HL-60/S4 treated with phorbol 12-myristate 13-acetate at 8.2 ng/mL for 4 days and 3 days (cell line): ENCODE results near the gene PLCG2.
"Not testable (repeated sequence)": the region's sequence is repeated elsewhere in the genome, so short reads cannot be mapped to it uniquely, and the experiment has no call there.

ENCODE experiments used
- in situ Hi-C: fragments of 300-500 bp; cut with MboI; formaldehyde crosslinking; loops from 2 replicates; pipeline ENCODE4 v1.15.0; 2022; ENCODE audit warnings: low sequenced_read_pairs

The PLCG2 gene

GRCh38 chr16:81786868-81787267 lies 7.8 kb downstream of the PLCG2 start:
- in situ Hi-C loops, result no loop called here

GRCh38 chr16:81787659-81788058 lies 8.6 kb downstream of the PLCG2 start:
- in situ Hi-C loops, result no loop called here

GRCh38 chr16:81790277-81790676 lies 11.2 kb downstream of the PLCG2 start:
- in situ Hi-C loops, result no loop called here

GRCh38 chr16:81790830-81791435 lies 11.8 kb downstream of the PLCG2 start:
- in situ Hi-C loops, result no loop called here

- in situ Hi-C loops, result no loop called here
These were observed 13.7 kb downstream of the PLCG2 start for GRCh38 chr16:81792828-81793227.

- in situ Hi-C loops, result no loop called here
These were observed 16.1 kb downstream of the PLCG2 start for GRCh38 chr16:81795193-81795592.

DNA sequence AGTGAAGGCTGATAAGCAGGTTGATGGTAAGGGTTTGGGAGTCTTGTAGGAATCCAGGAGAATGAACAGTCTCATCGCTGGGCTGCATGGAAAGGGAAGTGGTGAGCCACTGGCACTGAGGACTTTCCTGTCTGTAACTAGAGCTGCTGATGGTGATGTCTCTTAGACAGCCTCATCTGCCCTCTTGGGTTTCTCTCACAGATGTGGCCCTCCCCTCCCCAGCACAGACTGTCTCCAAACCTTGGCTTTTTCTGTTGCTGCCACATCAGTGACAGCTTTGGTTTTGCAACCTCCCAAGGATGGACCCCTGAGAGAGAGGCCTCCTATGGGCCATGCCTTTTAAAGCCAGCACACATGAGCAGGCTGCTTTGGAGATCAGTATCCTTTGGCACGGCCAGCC lies 16.9 kb downstream of the PLCG2 start:
- in situ Hi-C loops, result no loop called here

- in situ Hi-C loops, result no loop called here
These were observed 17.7 kb downstream of the PLCG2 start for GRCh38 chr16:81796583-81797346.

- in situ Hi-C loops, result no loop called here
These were observed 18.4 kb downstream of the PLCG2 start for GRCh38 chr16:81797443-81797842.

GRCh38 chr16:81798311-81799137 lies 19.4 kb downstream of the PLCG2 start:
- in situ Hi-C loops, result no loop called here

- in situ Hi-C loops, result no loop called here
These were observed 20.0 kb downstream of the PLCG2 start for GRCh38 chr16:81799138-81799504.

DNA sequence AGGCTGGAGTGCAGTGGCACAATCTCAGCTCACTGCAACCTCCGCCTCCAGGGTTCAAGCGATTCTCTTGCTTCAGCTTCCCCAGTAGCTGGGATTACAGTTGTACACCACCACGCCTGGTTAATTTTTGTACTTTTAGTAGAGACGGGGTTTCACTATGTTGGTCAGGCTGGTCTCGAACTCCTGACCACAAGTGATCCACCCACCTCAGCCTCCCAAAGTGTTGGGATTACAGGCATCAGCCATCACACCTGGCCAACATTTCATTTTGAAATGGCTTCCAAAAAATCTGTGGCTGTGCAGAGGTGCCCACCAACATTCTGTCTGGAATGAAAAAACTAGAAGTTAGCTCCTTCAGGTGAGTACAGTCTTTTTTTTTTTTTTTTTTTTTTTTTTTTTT lies 22.6 kb downstream of the PLCG2 start:
- in situ Hi-C loops, result not testable (repeated sequence)

GRCh38 chr16:81803332-81803731 lies 24.2 kb downstream of the PLCG2 start:
- in situ Hi-C loops, result no loop called here

DNA sequence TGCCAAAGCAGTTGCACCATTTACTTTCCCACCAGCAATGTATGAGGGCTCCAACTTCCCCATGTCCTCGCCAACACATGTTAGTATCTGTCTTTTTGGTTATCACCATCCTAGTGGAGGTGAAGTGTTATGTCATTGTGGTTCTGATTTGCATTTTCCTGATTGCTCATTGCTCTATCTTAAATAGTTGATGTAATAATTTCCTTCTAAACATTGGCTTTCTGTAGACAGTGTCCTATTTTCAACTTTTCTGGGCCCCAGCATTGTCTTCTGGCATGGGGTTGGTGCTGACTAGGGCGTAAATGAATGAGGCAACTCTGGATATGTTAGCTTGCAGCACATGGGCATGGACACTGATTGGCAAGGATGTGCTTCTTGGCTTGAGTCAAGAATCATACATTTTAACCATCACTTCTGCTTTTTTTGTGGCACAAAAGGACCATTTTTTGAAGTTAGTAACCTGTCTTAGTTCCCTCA lies 25.1 kb downstream of the PLCG2 start:
- in situ Hi-C loops, result no loop called here

GRCh38 chr16:81806696-81807095 lies 27.6 kb downstream of the PLCG2 start:
- in situ Hi-C loops, result no loop called here

- in situ Hi-C loops, result no loop called here
These were observed 28.8 kb downstream of the PLCG2 start for GRCh38 chr16:81807767-81808358.

- in situ Hi-C loops, result no loop called here
These were observed 29.9 kb downstream of the PLCG2 start for GRCh38 chr16:81808933-81809480.

GRCh38 chr16:81809567-81809966 lies 30.5 kb downstream of the PLCG2 start:
- in situ Hi-C loops, result no loop called here

DNA sequence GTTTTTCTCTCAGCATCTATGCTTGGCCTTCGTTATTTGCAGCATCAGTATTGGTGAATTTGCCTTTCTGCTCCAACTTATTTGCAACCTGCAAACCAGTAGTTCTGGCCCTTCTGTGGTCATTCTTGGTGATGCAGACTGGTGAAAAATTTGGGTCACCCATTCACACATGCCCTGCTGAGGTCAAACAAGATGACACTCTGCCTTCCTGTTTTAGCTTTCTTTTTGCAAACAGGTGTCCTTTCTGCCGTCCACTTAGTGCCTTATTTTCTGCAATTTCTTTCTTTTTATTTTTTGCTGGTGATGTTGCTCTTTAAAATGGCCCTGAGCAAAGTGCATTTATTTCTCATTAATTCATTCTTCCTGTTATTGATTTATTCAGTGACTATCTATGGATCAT lies 31.3 kb downstream of the PLCG2 start:
- in situ Hi-C loops, result no loop called here

GRCh38 chr16:81810894-81811538 lies 31.9 kb downstream of the PLCG2 start:
- in situ Hi-C loops, result no loop called here

- in situ Hi-C loops, result no loop called here
These were observed 34.6 kb downstream of the PLCG2 start for GRCh38 chr16:81813648-81814047.
